ENCODE results near the gene TBCD.

GRCh38 chr17:82930043-82930923 is 178.4 kb downstream of the TBCD start:
- TF ChIP-seq, protein P1, sequence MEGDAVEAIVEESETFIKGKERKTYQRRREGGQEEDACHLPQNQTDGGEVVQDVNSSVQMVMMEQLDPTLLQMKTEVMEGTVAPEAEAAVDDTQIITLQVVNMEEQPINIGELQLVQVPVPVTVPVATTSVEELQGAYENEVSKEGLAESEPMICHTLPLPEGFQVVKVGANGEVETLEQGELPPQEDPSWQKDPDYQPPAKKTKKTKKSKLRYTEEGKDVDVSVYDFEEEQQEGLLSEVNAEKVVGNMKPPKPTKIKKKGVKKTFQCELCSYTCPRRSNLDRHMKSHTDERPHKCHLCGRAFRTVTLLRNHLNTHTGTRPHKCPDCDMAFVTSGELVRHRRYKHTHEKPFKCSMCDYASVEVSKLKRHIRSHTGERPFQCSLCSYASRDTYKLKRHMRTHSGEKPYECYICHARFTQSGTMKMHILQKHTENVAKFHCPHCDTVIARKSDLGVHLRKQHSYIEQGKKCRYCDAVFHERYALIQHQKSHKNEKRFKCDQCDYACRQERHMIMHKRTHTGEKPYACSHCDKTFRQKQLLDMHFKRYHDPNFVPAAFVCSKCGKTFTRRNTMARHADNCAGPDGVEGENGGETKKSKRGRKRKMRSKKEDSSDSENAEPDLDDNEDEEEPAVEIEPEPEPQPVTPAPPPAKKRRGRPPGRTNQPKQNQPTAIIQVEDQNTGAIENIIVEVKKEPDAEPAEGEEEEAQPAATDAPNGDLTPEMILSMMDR (IDR thresholded peaks at IDR 0.05), result no peak
- no peak for TF ChIP-seq ZFX (IDR thresholded peaks at IDR 0.05; ENCODE audit: borderline replicate concordance)

Data from 22Rv1 (cell line).